ENCODE data around the gene PSMD5. TPM values are rescaled to one million over a fixed set of nuclear protein-coding genes. Genes with fewer than 3 reads are reported as not detected.

The PSMD5 gene
- total RNA-seq, 1 donor: 32.6 TPM

- Histone ChIP-seq H3K9me3 (ENCODE audit: low read depth, low read length) (no peaks in the 10 kb centered on the region), H2AFZ (ENCODE audit: low read length) (no peak overlapping the region), H3K36me3 (ENCODE audit: insufficient read depth, low read length) (peaks cover 49% of the 10 kb centered on the region), H3K4me1 (ENCODE audit: insufficient read depth, low read length) (no peaks in the 10 kb centered on the region), H3K79me2 (ENCODE audit: insufficient read depth, low read length) (no peaks in the 10 kb centered on the region), H3K4me2 (ENCODE audit: insufficient read depth, low read length) (no peak overlapping the region), H3K4me3 (ENCODE audit: insufficient read depth, low read length) (no peak overlapping the region), H3K27me3 (ENCODE audit: insufficient read depth, low read length) (no peaks in the 10 kb centered on the region), H3K27ac (ENCODE audit: low read depth, low read length) (no peak overlapping the region), H4K20me1 (ENCODE audit: insufficient read depth, low read length) (no peaks in the 10 kb centered on the region)
- DNase-seq (ENCODE audit: insufficient read length, low spot score, missing footprints): no peak
- TF ChIP-seq CTCF (IDR thresholded peaks at IDR 0.05; ENCODE audit: extremely low read depth, low read depth, low read length): no peak
Observed at GRCh38 chr9:120860083-120860482, 17.4 kb upstream of the PSMD5 start.

DNA sequence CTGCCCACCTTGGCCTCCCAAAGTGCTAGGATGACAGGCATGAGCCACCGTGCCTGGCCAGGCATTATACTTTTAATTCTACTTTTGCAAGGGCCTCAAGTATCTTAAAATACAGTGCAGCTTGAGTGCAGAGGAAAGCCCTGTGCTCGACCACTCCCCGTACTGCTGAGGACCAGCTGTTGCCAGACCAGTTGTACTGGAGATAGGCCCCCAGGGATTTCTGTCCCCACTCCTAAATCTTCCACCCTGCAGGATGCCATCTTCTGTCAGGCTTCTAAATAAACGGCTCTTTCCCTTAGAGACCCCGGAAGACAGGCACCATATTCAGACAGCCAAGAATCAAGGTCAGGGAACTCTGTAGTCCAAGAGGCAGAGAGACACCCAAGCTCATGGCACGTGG, 16.6 kb upstream of the PSMD5 start:
- Histone ChIP-seq H3K9me3 (ENCODE audit: low read depth, low read length) (no peaks in the 10 kb centered on the region), H3K79me2 (ENCODE audit: insufficient read depth, low read length) (no peaks in the 10 kb centered on the region), H3K36me3 (ENCODE audit: insufficient read depth, low read length) (peaks cover 47% of the 10 kb centered on the region), H3K27me3 (ENCODE audit: insufficient read depth, low read length) (no peaks in the 10 kb centered on the region), H3K27ac (ENCODE audit: low read depth, low read length) (no peak overlapping the region), H3K4me2 (ENCODE audit: insufficient read depth, low read length) (no peak overlapping the region), H3K4me3 (ENCODE audit: insufficient read depth, low read length) (no peak overlapping the region), H2AFZ (ENCODE audit: low read length) (no peak overlapping the region), H4K20me1 (ENCODE audit: insufficient read depth, low read length) (no peaks in the 10 kb centered on the region), H3K4me1 (ENCODE audit: insufficient read depth, low read length) (no peaks in the 10 kb centered on the region)
- DNase-seq (ENCODE audit: insufficient read length, low spot score, missing footprints): no peak
- TF ChIP-seq CTCF (IDR thresholded peaks at IDR 0.05; ENCODE audit: extremely low read depth, low read depth, low read length): no peak

GRCh38 chr9:120857902-120858301, 15.2 kb upstream of the PSMD5 start:
- Histone ChIP-seq H3K9me3 (ENCODE audit: low read depth, low read length) (no peaks in the 10 kb centered on the region), H3K27me3 (ENCODE audit: insufficient read depth, low read length) (no peaks in the 10 kb centered on the region), H3K27ac (ENCODE audit: low read depth, low read length) (no peak overlapping the region), H3K79me2 (ENCODE audit: insufficient read depth, low read length) (no peaks in the 10 kb centered on the region), H3K36me3 (ENCODE audit: insufficient read depth, low read length) (peaks cover 39% of the 10 kb centered on the region), H4K20me1 (ENCODE audit: insufficient read depth, low read length) (no peaks in the 10 kb centered on the region), H3K4me3 (ENCODE audit: insufficient read depth, low read length) (no peak overlapping the region), H3K4me1 (ENCODE audit: insufficient read depth, low read length) (no peaks in the 10 kb centered on the region), H2AFZ (ENCODE audit: low read length) (no peak overlapping the region), H3K4me2 (ENCODE audit: insufficient read depth, low read length) (no peak overlapping the region)
- DNase-seq (ENCODE audit: insufficient read length, low spot score, missing footprints): no peak
- no peak for TF ChIP-seq CTCF (IDR thresholded peaks at IDR 0.05; ENCODE audit: extremely low read depth, low read depth, low read length)

- H3K27me3 ChIP-seq (ENCODE audit: insufficient read depth, low read length): no peaks in the 10 kb centered on the region
- DNase-seq (ENCODE audit: insufficient read length, low spot score, missing footprints): no peak
- H2AFZ ChIP-seq (ENCODE audit: low read length): no peak overlapping the region
- no peaks in the 10 kb centered on the region for H4K20me1 ChIP-seq (ENCODE audit: insufficient read depth, low read length)
- no peaks in the 10 kb centered on the region for H3K4me1 ChIP-seq (ENCODE audit: insufficient read depth, low read length)
- no peak overlapping the region for H3K4me3 ChIP-seq (ENCODE audit: insufficient read depth, low read length)
- no peak overlapping the region for H3K27ac ChIP-seq (ENCODE audit: low read depth, low read length)
- H3K36me3 ChIP-seq (ENCODE audit: insufficient read depth, low read length): peaks cover 35% of the 10 kb centered on the region
- no peak for TF ChIP-seq CTCF (IDR thresholded peaks at IDR 0.05; ENCODE audit: extremely low read depth, low read depth, low read length)
- no peaks in the 10 kb centered on the region for H3K79me2 ChIP-seq (ENCODE audit: insufficient read depth, low read length)
- no peak overlapping the region for H3K4me2 ChIP-seq (ENCODE audit: insufficient read depth, low read length)
- H3K9me3 ChIP-seq (ENCODE audit: low read depth, low read length): no peaks in the 10 kb centered on the region
Observed at GRCh38 chr9:120857481-120857880, 14.8 kb upstream of the PSMD5 start.

Measured in osteoblast (primary cell).